Hepatocyte (in vitro differentiated cells): ENCODE measurements around the gene PCGF1. TPM values are rescaled to one million over a fixed set of nuclear protein-coding genes. Genes with fewer than 3 reads are reported as not detected.
A peak's percentile ranks its signal among the peaks of the same experiment; 100 is the strongest.
"Not testable (repeated sequence)": the region's sequence is repeated elsewhere in the genome, so short reads cannot be mapped to it uniquely, and the experiment has no call there.

Experiments
- DNase-seq: peaks from one replicate; pipeline ENCODE4 v3.0.0-alpha.2; 2016; ENCODE audit warnings: low spot score
- H2AFZ ChIP-seq: fragments of 200-600 bp; sonication (generic); 2 replicates; pipeline ENCODE4 v1.6.0; 2016; ENCODE audit warnings: antibody characterized with exemption, mild to moderate bottlenecking
- H3K27ac ChIP-seq: fragments of 200-600 bp; sonication (generic); 2 replicates; pipeline ENCODE4 v1.5.1; 2016; ENCODE audit warnings: mild to moderate bottlenecking
- H3K27me3 ChIP-seq: fragments of 200-600 bp; sonication (generic); 2 replicates; pipeline ENCODE4 v1.6.1; 2016
- H3K36me3 ChIP-seq: fragments of 200-600 bp; sonication (generic); replicated peaks from 2 replicates; pipeline ENCODE4 v1.5.1; 2016; ENCODE audit warnings: low read depth; ENCODE audit not compliant: insufficient read depth
- H3K4me1 ChIP-seq: fragments of 200-600 bp; sonication (generic); 2 replicates; pipeline ENCODE4 v1.5.1; 2016; ENCODE audit warnings: mild to moderate bottlenecking, moderate library complexity; ENCODE audit not compliant: insufficient read depth
- H3K4me2 ChIP-seq: fragments of 200-600 bp; sonication (generic); 2 replicates; pipeline ENCODE4 v1.6.0; 2016
- H3K4me3 ChIP-seq: fragments of 200-600 bp; sonication (generic); 2 replicates; pipeline ENCODE4 v1.5.1; 2016; ENCODE audit warnings: mild to moderate bottlenecking
- H3K79me2 ChIP-seq: fragments of 200-600 bp; sonication (generic); 2 replicates; pipeline ENCODE4 v1.6.0; 2017; ENCODE audit warnings: mild to moderate bottlenecking
- H3K9me2 ChIP-seq: fragments of 200-600 bp; sonication (generic); replicated peaks from 2 replicates; pipeline ENCODE4 v1.6.0; 2017; ENCODE audit warnings: mild to moderate bottlenecking; ENCODE audit not compliant: insufficient read depth
- H3K9me3 ChIP-seq: fragments of 200-600 bp; sonication (generic); 2 replicates; pipeline ENCODE4 v1.5.1; 2016; ENCODE audit warnings: low read depth, mild to moderate bottlenecking
- H4K20me1 ChIP-seq: fragments of 200-600 bp; sonication (generic); 2 replicates; pipeline ENCODE4 v1.6.0; 2016; ENCODE audit warnings: mild to moderate bottlenecking; ENCODE audit not compliant: insufficient read depth, poor library complexity, severe bottlenecking
- CTCF ChIP-seq: fragments of 200-600 bp; sonication (generic); IDR thresholded peaks from 2 replicates; pipeline ENCODE4 v1.5.1; 2016; ENCODE audit warnings: antibody characterized with exemption, mild to moderate bottlenecking; ENCODE audit not compliant: poor library complexity
- EZH2 ChIP-seq: fragments of 200-600 bp; sonication (generic); IDR thresholded peaks from 2 replicates; pipeline ENCODE4 v1.6.1; 2016; ENCODE audit warnings: antibody characterized with exemption, mild to moderate bottlenecking, borderline replicate concordance
- EZH2phosphoT487 ChIP-seq: fragments of 200-600 bp; sonication (generic); IDR thresholded peaks from one replicate; pipeline ENCODE4 v1.6.1; 2018; ENCODE audit warnings: antibody characterized with exemption, mild to moderate bottlenecking, low read depth, moderate library complexity; ENCODE audit not compliant: unreplicated experiment, severe bottlenecking
- WGBS: methylation state at CpG from one replicate; pipeline ENCODE4 v1.1.6; 2016; ENCODE audit warnings: low lambda C conversion rate; ENCODE audit errors: missing lambda C conversion rate; 5-methylcytosine and 5-hydroxymethylcytosine counted together
- polyA plus RNA-seq: library from polyadenylated mRNA; unstranded; fragments of >200 nt; fragmentation: Nextera tagmentation; extraction: Ambion mirVana; gene quantifications from 2 replicates; pipeline ENCODE4 v1.2.1, GENCODE V29; 2016
- total RNA-seq: library from RNA; depleted of rRNA; stranded (reverse); fragments of >200 nt; gene quantifications from 2 replicates; pipeline ENCODE4 v1.2.3, GENCODE V29; 2014

PCGF1 gene
- total and polyA plus RNA-seq, 2 experiments from 2014 or later = 10.6 to 30.2 TPM

- no peak overlapping the region for H3K4me3 ChIP-seq
- H3K27ac ChIP-seq = no peak overlapping the region
- H3K79me2 ChIP-seq = peaks cover 46% of the 10 kb centered on the region
- DNase-seq = no peak
- no peaks in the 10 kb centered on the region for H3K27me3 ChIP-seq
- H3K36me3 ChIP-seq = no peaks in the 10 kb centered on the region
- peaks cover 7% of the 10 kb centered on the region for H3K4me1 ChIP-seq
- no peaks in the 10 kb centered on the region for H4K20me1 ChIP-seq
- no peaks in the 10 kb centered on the region for H3K9me2 ChIP-seq
- H3K9me3 ChIP-seq = no peaks in the 10 kb centered on the region
- H2AFZ ChIP-seq = no peak overlapping the region
- TF ChIP-seq CTCF (no peak), EZH2phosphoT487 (no peak), EZH2 (no peak)
- WGBS = 93% methylated on average over 4 of the region's 4 CpGs
- no peak overlapping the region for H3K4me2 ChIP-seq
Measured at GRCh38 chr2:74462786-74463105, 44.7 kb downstream of the PCGF1 start.

GRCh38 chr2:74462054-74462785 lies 45.3 kb downstream of the PCGF1 start:
- Histone ChIP-seq H2AFZ (no peak overlapping the region), H3K79me2 (peaks cover 46% of the 10 kb centered on the region), H3K27ac (no peak overlapping the region)

GRCh38 chr2:74461187-74462053 lies 46.1 kb downstream of the PCGF1 start:
- TF ChIP-seq EZH2phosphoT487 (no peak), EZH2 (no peak), CTCF (no peak)
- WGBS = 94% methylated on average over 27 of the region's 27 CpGs

More at GRCh38 chr2:74462054-74462785, 45.3 kb downstream of the PCGF1 start:
- no peak overlapping the region for H3K4me2 ChIP-seq
- H3K9me2 ChIP-seq = no peaks in the 10 kb centered on the region
- no peak overlapping the region for H3K4me3 ChIP-seq
- peaks cover 7% of the 10 kb centered on the region for H3K4me1 ChIP-seq
- no peaks in the 10 kb centered on the region for H3K36me3 ChIP-seq
- DNase-seq = no peak
- no peaks in the 10 kb centered on the region for H3K9me3 ChIP-seq
- TF ChIP-seq CTCF (no peak), EZH2 (no peak), EZH2phosphoT487 (no peak)
- WGBS = 97% methylated on average over 20 of the region's 20 CpGs
- H3K27me3 ChIP-seq = no peaks in the 10 kb centered on the region
- H4K20me1 ChIP-seq = no peaks in the 10 kb centered on the region

GRCh38 chr2:74460187-74460586 lies 47.3 kb downstream of the PCGF1 start:
- not testable (repeated sequence) for H3K27ac ChIP-seq, H4K20me1 ChIP-seq, H3K27me3 ChIP-seq, H3K36me3 ChIP-seq, H3K4me3 ChIP-seq, H2AFZ ChIP-seq, DNase-seq, H3K9me2 ChIP-seq, H3K9me3 ChIP-seq
- peaks cover 47% of the 10 kb centered on the region for H3K79me2 ChIP-seq
- WGBS = 86% methylated on average over 10 of the region's 10 CpGs
- peak overlapping the region; percentile 82 for H3K4me2 ChIP-seq
- H3K4me1 ChIP-seq = peaks cover 22% of the 10 kb centered on the region

More at GRCh38 chr2:74461187-74462053, 46.1 kb downstream of the PCGF1 start:
- H3K27ac ChIP-seq = no peak overlapping the region
- H2AFZ ChIP-seq = no peak overlapping the region
- peaks cover 13% of the 10 kb centered on the region for H3K4me1 ChIP-seq
- no peaks in the 10 kb centered on the region for H3K9me3 ChIP-seq
- H3K9me2 ChIP-seq = no peaks in the 10 kb centered on the region
- no peaks in the 10 kb centered on the region for H3K27me3 ChIP-seq
- H3K4me3 ChIP-seq = no peak overlapping the region
- no peak for DNase-seq
- no peak overlapping the region for H3K4me2 ChIP-seq
- H3K36me3 ChIP-seq = no peaks in the 10 kb centered on the region
- H4K20me1 ChIP-seq = no peaks in the 10 kb centered on the region
- peaks cover 46% of the 10 kb centered on the region for H3K79me2 ChIP-seq

GRCh38 chr2:74459503-74460118 lies 47.9 kb downstream of the PCGF1 start:
- not testable (repeated sequence) for DNase-seq, H3K4me3 ChIP-seq
- peaks cover 22% of the 10 kb centered on the region for H3K4me1 ChIP-seq

More at GRCh38 chr2:74459503-74460118, 47.9 kb downstream of the PCGF1 start:
- Histone ChIP-seq H3K4me2 (peak overlapping the region; percentile 82), H3K79me2 (peaks cover 44% of the 10 kb centered on the region)
- H2AFZ ChIP-seq, H4K20me1 ChIP-seq, H3K27ac ChIP-seq, H3K27me3 ChIP-seq, H3K9me2 ChIP-seq, H3K36me3 ChIP-seq, H3K9me3 ChIP-seq: not testable (repeated sequence)
- WGBS = 86% methylated on average over 11 of the region's 13 CpGs
